ENCODE results near the gene TMEM203. TPM values are rescaled to one million over a fixed set of nuclear protein-coding genes. Genes with fewer than 3 reads are reported as not detected.

Gene TMEM203
- total and polyA plus RNA-seq, 2 of the 13 experiments (the other 11 are each of a cell fraction or from before 2014, with no cell fraction given): 23.4 to 36.7 TPM

DNA sequence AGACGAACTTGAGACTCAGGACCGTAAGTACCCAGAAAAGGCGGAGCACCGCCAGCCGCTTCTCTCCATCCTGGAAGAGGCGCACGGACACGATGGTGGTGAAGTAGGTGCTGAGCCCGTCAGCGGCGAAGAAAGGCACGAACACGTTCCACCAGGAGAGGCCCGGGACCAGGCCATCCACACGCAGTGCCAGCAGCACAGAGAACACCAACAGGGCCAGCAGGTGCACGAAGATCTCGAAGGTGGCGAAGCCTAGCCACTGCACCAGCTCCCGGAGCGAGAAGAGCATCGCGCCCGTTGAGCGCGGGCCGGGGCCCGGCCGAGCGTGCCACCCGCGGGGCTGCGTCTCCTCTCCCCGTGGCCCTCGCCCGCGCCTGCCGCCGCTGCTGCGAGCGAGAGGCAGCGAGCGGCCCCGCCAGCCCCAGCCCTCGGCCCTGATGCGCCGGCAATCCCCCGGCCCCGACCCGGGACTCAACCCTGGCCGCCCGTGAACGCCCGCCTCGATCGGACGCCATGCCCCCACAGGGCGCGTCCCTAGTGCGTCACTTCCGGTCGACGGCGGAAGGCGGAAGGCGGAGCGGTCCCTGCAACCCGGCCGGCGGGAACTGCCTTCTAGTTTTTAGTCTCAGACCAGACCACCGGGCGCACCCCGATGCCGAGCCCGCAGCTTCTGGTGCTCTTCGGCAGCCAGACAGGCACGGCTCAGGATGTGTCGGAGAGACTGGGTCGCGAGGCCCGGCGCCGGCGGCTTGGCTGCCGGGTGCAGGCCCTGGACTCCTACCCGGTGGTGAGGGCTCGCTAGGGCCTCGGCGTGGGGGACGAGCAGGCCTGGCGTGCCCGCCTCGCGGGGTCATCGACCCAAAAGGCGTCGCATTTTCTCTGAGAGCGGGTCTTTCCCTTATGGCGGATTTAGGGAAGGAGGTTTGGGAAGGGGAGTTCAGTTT, at the start of gene TMEM203, which contains the start of gene NDOR1 (continued):
- TF ChIP-seq ZNF883 (CRISPR knock-in tag; IDR thresholded peaks at IDR 0.05; ENCODE audit: not compliant biosample characterization): no peak
- TF ChIP-seq REL (CRISPR knock-in tag; conservative IDR thresholded peaks at IDR 0.05): no peak
- TF ChIP-seq, protein P1, sequence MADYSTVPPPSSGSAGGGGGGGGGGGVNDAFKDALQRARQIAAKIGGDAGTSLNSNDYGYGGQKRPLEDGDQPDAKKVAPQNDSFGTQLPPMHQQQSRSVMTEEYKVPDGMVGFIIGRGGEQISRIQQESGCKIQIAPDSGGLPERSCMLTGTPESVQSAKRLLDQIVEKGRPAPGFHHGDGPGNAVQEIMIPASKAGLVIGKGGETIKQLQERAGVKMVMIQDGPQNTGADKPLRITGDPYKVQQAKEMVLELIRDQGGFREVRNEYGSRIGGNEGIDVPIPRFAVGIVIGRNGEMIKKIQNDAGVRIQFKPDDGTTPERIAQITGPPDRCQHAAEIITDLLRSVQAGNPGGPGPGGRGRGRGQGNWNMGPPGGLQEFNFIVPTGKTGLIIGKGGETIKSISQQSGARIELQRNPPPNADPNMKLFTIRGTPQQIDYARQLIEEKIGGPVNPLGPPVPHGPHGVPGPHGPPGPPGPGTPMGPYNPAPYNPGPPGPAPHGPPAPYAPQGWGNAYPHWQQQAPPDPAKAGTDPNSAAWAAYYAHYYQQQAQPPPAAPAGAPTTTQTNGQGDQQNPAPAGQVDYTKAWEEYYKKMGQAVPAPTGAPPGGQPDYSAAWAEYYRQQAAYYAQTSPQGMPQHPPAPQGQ (CRISPR knock-in tag; IDR thresholded peaks at IDR 0.05; ENCODE audit: borderline replicate concordance): no peak
- peak; percentile 93 for TF ChIP-seq THAP11 (CRISPR knock-in tag; IDR thresholded peaks at IDR 0.05)
- TF ChIP-seq ZNF160 (CRISPR knock-in tag; IDR thresholded peaks at IDR 0.05): no peak; the same call in 1 of the 2 replicates
- TF ChIP-seq TP53 (CRISPR knock-in tag; conservative IDR thresholded peaks at IDR 0.05): no peak
- TF ChIP-seq, protein P2, sequence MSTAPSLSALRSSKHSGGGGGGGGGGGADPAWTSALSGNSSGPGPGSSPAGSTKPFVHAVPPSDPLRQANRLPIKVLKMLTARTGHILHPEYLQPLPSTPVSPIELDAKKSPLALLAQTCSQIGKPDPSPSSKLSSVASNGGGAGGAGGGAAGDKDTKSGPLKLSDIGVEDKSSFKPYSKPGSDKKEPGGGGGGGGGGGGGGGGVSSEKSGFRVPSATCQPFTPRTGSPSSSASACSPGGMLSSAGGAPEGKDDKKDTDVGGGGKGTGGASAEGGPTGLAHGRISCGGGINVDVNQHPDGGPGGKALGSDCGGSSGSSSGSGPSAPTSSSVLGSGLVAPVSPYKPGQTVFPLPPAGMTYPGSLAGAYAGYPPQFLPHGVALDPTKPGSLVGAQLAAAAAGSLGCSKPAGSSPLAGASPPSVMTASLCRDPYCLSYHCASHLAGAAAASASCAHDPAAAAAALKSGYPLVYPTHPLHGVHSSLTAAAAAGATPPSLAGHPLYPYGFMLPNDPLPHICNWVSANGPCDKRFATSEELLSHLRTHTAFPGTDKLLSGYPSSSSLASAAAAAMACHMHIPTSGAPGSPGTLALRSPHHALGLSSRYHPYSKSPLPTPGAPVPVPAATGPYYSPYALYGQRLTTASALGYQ (CRISPR knock-in tag; IDR thresholded peaks at IDR 0.05): no peak; the same call in 1 of the 2 replicates
- TF ChIP-seq ZNF225 (CRISPR knock-in tag; IDR thresholded peaks at IDR 0.05): no peak; the same call in 1 of the 2 replicates
- TF ChIP-seq REXO4 (CRISPR knock-in tag; IDR thresholded peaks at IDR 0.05; ENCODE audit: borderline replicate concordance): no peak
- TF ChIP-seq SUZ12 (IDR thresholded peaks at IDR 0.05; ENCODE audit: low read depth, low read length): no peak
- 0 out of 2 replicates have a peak, but pooled peaks have one; percentile 47 for TF ChIP-seq SMYD3 (CRISPR knock-in tag; IDR thresholded peaks at IDR 0.05)
- TF ChIP-seq CHD4 (IDR thresholded peaks at IDR 0.05; ENCODE audit: borderline replicate concordance, low read length): no peak
- TF ChIP-seq, protein P3, sequence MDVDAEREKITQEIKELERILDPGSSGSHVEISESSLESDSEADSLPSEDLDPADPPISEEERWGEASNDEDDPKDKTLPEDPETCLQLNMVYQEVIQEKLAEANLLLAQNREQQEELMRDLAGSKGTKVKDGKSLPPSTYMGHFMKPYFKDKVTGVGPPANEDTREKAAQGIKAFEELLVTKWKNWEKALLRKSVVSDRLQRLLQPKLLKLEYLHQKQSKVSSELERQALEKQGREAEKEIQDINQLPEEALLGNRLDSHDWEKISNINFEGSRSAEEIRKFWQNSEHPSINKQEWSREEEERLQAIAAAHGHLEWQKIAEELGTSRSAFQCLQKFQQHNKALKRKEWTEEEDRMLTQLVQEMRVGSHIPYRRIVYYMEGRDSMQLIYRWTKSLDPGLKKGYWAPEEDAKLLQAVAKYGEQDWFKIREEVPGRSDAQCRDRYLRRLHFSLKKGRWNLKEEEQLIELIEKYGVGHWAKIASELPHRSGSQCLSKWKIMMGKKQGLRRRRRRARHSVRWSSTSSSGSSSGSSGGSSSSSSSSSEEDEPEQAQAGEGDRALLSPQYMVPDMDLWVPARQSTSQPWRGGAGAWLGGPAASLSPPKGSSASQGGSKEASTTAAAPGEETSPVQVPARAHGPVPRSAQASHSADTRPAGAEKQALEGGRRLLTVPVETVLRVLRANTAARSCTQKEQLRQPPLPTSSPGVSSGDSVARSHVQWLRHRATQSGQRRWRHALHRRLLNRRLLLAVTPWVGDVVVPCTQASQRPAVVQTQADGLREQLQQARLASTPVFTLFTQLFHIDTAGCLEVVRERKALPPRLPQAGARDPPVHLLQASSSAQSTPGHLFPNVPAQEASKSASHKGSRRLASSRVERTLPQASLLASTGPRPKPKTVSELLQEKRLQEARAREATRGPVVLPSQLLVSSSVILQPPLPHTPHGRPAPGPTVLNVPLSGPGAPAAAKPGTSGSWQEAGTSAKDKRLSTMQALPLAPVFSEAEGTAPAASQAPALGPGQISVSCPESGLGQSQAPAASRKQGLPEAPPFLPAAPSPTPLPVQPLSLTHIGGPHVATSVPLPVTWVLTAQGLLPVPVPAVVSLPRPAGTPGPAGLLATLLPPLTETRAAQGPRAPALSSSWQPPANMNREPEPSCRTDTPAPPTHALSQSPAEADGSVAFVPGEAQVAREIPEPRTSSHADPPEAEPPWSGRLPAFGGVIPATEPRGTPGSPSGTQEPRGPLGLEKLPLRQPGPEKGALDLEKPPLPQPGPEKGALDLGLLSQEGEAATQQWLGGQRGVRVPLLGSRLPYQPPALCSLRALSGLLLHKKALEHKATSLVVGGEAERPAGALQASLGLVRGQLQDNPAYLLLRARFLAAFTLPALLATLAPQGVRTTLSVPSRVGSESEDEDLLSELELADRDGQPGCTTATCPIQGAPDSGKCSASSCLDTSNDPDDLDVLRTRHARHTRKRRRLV (CRISPR knock-in tag; IDR thresholded peaks at IDR 0.05): no peak
- peak; percentile 73; the same call in 1 of the 2 replicates for TF ChIP-seq HOXA5 (CRISPR knock-in tag; IDR thresholded peaks at IDR 0.05)
- TF ChIP-seq ZNF792 (CRISPR knock-in tag; IDR thresholded peaks at IDR 0.05): no peak
- no peak for TF ChIP-seq IKZF1 (IDR thresholded peaks at IDR 0.05)
- no peak for TF ChIP-seq JUN (CRISPR knock-in tag; IDR thresholded peaks at IDR 0.05)
- no peak for TF ChIP-seq ZNF879 (CRISPR knock-in tag; IDR thresholded peaks at IDR 0.05)
- peak; percentile 88 for TF ChIP-seq POLR2G (IDR thresholded peaks at IDR 0.05; ENCODE audit: low read depth, low read length)
- peak; percentile 46; the same call in 1 of the 2 replicates for TF ChIP-seq TMF1 (CRISPR knock-in tag; IDR thresholded peaks at IDR 0.05; ENCODE audit: low read depth)
- TF ChIP-seq ZNF607 (CRISPR knock-in tag; IDR thresholded peaks at IDR 0.05; ENCODE audit: borderline replicate concordance): peak; percentile 74; the same call in 1 of the 2 replicates
